Activated T-cell treated with anti-CD3 and anti-CD28 coated beads, Interleukin-2, amount 50 U/mL, for 48 hours (primary cell): Measurements from ENCODE around the gene KAZN.
A peak's percentile ranks its signal among the peaks of the same experiment; 100 is the strongest.

Experiments
- DNase-seq, 2 experiments: peaks; one replicate each; pipeline ENCODE4 v3.0.0-alpha.2; 2020

The KAZN gene

GRCh38 chr1:15153184-15153841, 554.8 kb downstream of the KAZN start, which contains the start of gene TMEM51:
Gene TMEM51 (plus strand): TSS chr1:15153747. CDS start chr1:15215088, 61,341 bp downstream.
- no peak for DNase-seq

GRCh38 chr1:15153842-15154479, 555.5 kb downstream of the KAZN start:
- DNase-seq = peak; percentile 61 to 65

GRCh38 chr1:15154480-15155036, 556.1 kb downstream of the KAZN start:
- DNase-seq = no peak

- no peak for DNase-seq
Observed at GRCh38 chr1:15155191-15155590, 556.7 kb downstream of the KAZN start.

GRCh38 chr1:15155888-15156741, 557.6 kb downstream of the KAZN start:
- DNase-seq = no peak

DNA sequence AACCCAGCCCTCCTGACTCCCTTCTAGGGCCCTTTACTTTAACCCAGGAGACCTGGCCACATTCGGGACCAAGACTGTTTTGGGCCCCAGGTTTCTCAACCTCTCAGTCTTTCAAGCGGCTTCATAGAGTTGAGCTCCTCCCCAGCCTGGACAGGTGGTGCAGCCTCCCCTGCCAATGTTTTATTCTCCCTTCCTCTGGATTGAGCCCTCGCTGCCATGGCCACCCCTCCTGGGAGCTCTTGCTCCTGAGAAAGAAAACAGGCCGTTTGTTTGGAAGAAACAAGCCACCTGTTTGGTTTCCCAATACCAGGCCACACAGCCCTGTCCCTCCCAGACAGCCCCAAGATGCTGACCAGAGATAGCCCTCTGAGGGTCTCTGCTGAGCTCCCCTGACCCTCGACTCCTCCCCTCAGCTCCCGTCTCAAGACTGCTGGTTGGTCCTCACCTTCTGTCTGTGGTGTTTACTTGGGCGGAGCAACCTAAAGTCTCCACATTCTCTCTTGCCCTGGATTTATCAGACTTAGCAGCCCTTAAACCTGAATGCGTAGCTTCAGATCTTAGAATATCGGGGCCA, 558.4 kb downstream of the KAZN start:
- DNase-seq = no peak

DNA sequence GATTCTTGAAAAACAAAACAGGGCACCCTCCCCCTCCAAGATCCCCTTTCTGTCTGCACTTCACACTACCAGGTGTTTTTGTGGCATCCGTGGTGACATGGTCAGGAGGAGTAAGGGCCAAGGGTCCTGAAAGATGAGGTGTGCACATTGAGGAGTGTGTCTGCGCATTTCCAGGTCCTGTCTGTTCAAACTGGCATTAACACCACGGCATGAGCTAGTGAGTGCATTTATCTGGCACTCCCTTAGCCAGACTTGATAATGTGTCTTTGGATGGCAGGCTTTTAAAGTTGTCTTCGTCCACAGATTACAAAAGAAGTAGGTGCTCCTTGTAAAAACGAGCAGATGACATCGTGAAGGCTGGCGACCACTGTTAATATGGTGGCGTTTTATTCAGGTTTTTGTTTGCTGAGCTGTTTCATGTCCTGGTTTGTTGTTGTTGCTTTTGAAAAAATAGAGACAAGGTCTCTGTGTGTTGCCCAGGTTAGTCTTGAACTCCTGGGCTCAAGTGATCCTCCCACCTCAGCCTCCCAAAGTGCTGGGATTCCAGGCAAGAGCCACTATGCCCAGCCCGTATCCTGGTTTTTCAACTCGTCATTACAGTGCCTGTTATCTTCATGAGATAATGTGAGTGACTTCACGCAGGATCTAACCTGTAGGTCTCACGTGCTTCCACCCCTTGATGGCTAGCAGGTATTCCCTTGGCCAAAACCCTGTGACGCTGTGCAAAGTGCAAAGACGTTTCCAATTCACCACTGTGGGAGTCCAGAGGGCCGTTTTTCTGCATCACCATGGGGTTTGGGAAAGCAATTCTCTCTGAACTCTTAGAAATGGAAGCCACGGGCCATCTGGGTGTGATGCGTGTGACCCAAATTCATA, 559.3 kb downstream of the KAZN start:
- DNase-seq = no peak

- no peak for DNase-seq
Observed at GRCh38 chr1:15158506-15159165, 560.2 kb downstream of the KAZN start.

DNA sequence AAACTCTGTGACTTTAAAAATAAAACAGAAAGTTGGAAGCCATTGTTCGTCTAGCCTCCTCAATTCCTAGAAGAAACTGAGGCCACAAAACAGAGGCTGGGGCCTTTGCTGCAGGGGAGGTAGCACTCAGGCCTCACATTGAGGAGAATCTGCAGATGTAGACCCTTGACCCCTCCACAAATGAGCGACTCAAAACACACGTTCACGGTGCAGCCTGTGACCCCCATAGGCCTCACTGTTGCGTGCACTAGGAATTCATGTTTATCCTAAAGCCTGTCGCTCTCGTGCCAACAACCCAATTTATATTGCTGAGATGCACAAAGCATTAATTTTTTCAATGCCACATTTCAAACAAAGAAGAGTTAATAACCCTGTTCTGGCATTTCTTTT, 560.7 kb downstream of the KAZN start:
- no peak for DNase-seq

DNA sequence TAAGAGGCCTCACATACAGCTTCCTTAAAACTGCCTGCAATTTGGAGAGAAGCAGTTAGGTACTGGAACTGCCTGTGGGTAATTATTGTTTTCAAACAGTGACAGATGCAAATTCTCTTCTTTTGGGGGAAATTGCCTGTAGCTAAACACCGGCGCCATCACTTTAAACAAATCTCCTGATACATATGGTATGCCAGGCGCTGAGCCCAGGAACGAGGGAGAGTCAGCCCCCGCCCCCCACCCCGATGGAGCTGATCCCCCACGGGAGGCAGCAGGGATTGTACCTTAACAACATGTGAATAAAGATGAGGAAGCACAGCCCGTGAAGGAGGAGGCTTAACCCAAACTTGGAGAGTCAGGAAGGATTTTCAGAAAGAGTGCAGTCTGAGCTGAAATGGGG, 562.1 kb downstream of the KAZN start:
- no peak for DNase-seq

DNA sequence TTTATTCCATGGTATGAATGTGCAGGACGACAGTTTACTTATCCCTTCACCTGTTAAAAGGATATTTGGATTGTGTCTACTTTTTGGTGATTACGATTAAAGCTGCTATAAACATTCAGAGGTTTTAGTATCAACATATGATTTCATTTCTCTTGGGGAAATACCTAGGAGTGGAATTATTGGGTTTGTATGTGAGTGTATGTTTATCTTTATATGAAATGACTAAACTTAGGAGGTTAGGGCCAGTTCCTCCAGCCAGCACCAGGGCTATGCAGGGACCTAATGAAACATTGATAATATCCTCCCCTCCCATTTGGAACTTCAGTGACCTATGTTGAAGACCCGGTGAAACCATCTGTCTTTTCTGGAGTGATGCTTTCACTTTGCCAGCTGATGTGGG, 568.9 kb downstream of the KAZN start:
- no peak for DNase-seq
